ENCODE data around the gene S100Z.

Gene S100Z

GRCh38 chr5:76953551-76954382 is 104.0 kb downstream of the S100Z start:
- DNase-seq (ENCODE audit: low read depth) = no peak

DNA sequence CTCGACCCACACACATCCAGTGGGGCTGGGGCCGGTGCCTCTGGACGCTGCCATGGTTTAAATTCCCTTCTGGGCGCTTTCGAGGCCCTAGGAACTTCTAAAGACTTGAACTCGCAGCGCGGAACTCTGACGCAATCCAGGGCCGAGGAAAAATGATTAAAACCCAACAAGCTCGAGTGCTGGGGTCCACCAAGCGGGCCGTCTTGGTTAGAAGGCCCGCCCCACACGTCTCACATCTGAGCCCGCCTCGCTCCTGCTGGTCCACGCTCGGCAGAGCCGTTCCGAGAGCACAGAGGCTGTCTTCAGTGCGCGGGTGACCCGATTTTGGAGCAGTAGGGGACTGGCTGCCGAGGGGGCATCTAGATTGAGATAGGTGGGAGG is 104.6 kb downstream of the S100Z start:
- DNase-seq (ENCODE audit: low read depth) = no peak

DNA sequence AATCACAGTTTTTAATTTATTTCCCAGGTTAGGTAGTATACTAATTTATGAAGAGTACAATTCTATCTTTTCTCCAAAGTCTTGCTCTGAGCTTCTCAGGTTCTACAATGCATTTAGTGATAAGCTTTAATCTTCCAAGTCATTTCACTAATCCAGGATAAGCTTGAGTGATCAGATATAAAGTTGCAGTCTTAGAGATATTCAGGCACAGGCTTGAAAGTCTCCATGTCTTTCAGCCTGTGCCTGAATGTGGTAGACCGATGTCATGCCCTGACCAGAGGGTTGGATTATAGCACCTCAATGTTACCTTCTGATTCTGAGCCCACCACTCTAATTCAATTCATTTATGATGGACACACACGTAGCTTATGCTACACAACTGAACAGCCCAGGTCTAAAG is 106.2 kb downstream of the S100Z start:
- no peak for DNase-seq (ENCODE audit: low read depth)

- DNase-seq (ENCODE audit: low read depth) = no peak
Measured at GRCh38 chr5:76958991-76959767, 109.4 kb downstream of the S100Z start.

GRCh38 chr5:76960004-76960625 is 110.3 kb downstream of the S100Z start:
- no peak for DNase-seq (ENCODE audit: low read depth)

GRCh38 chr5:76964060-76964459 is 114.2 kb downstream of the S100Z start:
- no peak for DNase-seq (ENCODE audit: low read depth)

All from stimulated activated CD8-positive, alpha-beta memory T cell treated with anti-CD3 and anti-CD28 coated beads, Interleukin-15, amount 100 ng/mL, for 1 hour (primary cell).